IMR-90 (cell line): ENCODE data around the gene MAP7. TPM values are rescaled to one million over a fixed set of nuclear protein-coding genes. Genes with fewer than 3 reads are reported as not detected.
"Not testable (repeated sequence)": the region's sequence is repeated elsewhere in the genome, so short reads cannot be mapped to it uniquely, and the experiment has no call there.

ENCODE experiments used
- ATAC-seq: fragments of 200-7000 bp; cut with Tn5 transposase; 2 replicates; pipeline ENCODE4 v1.9.1; 2020; ENCODE audit warnings: low read depth, mild to moderate bottlenecking, moderate library complexity
- BruUV-seq: library from RNA; stranded (reverse); fragments of 400-500 nt; replicated peaks from 2 replicates; lab custom pipeline; 2021; lab: Mats Ljungman, UMichigan
- CTCF ChIA-PET: fragments of 300-600 bp; formaldehyde crosslinking; extraction: SDS; loops from one replicate; lab custom pipeline; 2021; ENCODE audit warnings: antibody characterized with exemption; lab: Yijun Ruan, JAX
- POLR2A ChIA-PET: fragments of 300-600 bp; sonication (Branson Sonifier 250); formaldehyde crosslinking; loops from one replicate; lab custom pipeline; 2022; ENCODE audit warnings: antibody characterized with exemption; ENCODE audit not compliant: unreplicated experiment; lab: Charles Lee
- DNase-seq: peaks from one replicate; pipeline ENCODE4 v3.0.0; 2013
- H2AFZ ChIP-seq: replicated peaks from 2 replicates; pipeline ENCODE3; 2013; ENCODE audit warnings: low read length, mild to moderate bottlenecking; ENCODE audit not compliant: poor library complexity
- H2AK5ac ChIP-seq: 2 replicates; pipeline ENCODE4 v1.6.1; 2013; ENCODE audit warnings: low read depth, low read length, inconsistent platforms
- H2AK9ac ChIP-seq: replicated peaks from 2 replicates; pipeline ENCODE3; 2013; ENCODE audit warnings: mild to moderate bottlenecking, low read depth, low read length, moderate library complexity; ENCODE audit not compliant: poor library complexity
- H2BK120ac ChIP-seq: 2 replicates; pipeline ENCODE4 v1.6.1; 2013; ENCODE audit warnings: low read depth, low read length, inconsistent platforms
- H2BK15ac ChIP-seq: 3 replicates; pipeline ENCODE4 v1.6.1; 2013; ENCODE audit warnings: low read depth, low read length, inconsistent platforms
- H2BK20ac ChIP-seq: 2 replicates; pipeline ENCODE4 v1.6.1; 2013; ENCODE audit warnings: low read depth, mild to moderate bottlenecking, inconsistent platforms, low read length, moderate library complexity
- H2BK5ac ChIP-seq: 2 replicates; pipeline ENCODE4 v1.6.1; 2013; ENCODE audit warnings: mild to moderate bottlenecking, low read depth, low read length, inconsistent platforms; ENCODE audit not compliant: poor library complexity, severe bottlenecking
- H3K14ac ChIP-seq: replicated peaks from 2 replicates; pipeline ENCODE4 v1.6.1; 2013; ENCODE audit warnings: low read depth, low read length, inconsistent platforms
- H3K18ac ChIP-seq: 2 replicates; pipeline ENCODE4 v1.6.1; 2013; ENCODE audit warnings: low read depth, low read length, control low read depth
- H3K23ac ChIP-seq: 2 replicates; pipeline ENCODE4 v1.6.1; 2013; ENCODE audit warnings: low read depth, low read length, inconsistent platforms
- H3K27ac ChIP-seq: 2 replicates; pipeline ENCODE4 v1.5.1; 2013; ENCODE audit warnings: mild to moderate bottlenecking, control low read depth, low read length; ENCODE audit not compliant: insufficient read depth
- H3K27me3 ChIP-seq: 2 replicates; pipeline ENCODE4 v1.6.1; 2013; ENCODE audit warnings: low read length; ENCODE audit not compliant: control insufficient read depth, insufficient read depth
- H3K36me3 ChIP-seq: 2 replicates; pipeline ENCODE4 v1.6.1; 2013; ENCODE audit warnings: low read length, mixed read lengths; ENCODE audit not compliant: control insufficient read depth, insufficient read depth
- H3K4ac ChIP-seq: 2 replicates; pipeline ENCODE4 v1.6.1; 2013; ENCODE audit warnings: low read depth, low read length, inconsistent platforms
- H3K4me1 ChIP-seq: 2 replicates; pipeline ENCODE4 v1.6.1; 2013; ENCODE audit warnings: low read length, mixed read lengths; ENCODE audit not compliant: control insufficient read depth, insufficient read depth
- H3K4me2 ChIP-seq: 2 replicates; pipeline ENCODE4 v1.6.1; 2013; ENCODE audit warnings: low read depth, mild to moderate bottlenecking, control low read depth, low read length, moderate library complexity
- H3K4me3 ChIP-seq: 2 replicates; pipeline ENCODE4 v1.5.1; 2013; ENCODE audit warnings: low read depth, mild to moderate bottlenecking, control low read depth, low read length, moderate library complexity; ENCODE audit not compliant: insufficient read depth
- H3K56ac ChIP-seq: 2 replicates; pipeline ENCODE4 v1.6.1; 2013; ENCODE audit warnings: low read length, inconsistent platforms; ENCODE audit not compliant: insufficient read depth; ENCODE audit errors: extremely low read depth
- H3K79me1 ChIP-seq, 2 experiments: 2 replicates each; pipeline ENCODE4 v1.6.1; 2013; ENCODE audit warnings: low read length in 2 of 2, inconsistent platforms in 1 of 2, low read depth in 1 of 2
- H3K9ac ChIP-seq: 2 replicates; pipeline ENCODE4 v1.6.1; 2013; ENCODE audit warnings: low read depth, low read length, control low read depth
- H3K9me1 ChIP-seq: 2 replicates; pipeline ENCODE4 v1.6.1; 2013; ENCODE audit warnings: low read length, inconsistent platforms; ENCODE audit not compliant: insufficient read depth
- H3K9me3 ChIP-seq: 2 replicates; pipeline ENCODE4 v1.6.1; 2013; ENCODE audit warnings: low read length; ENCODE audit not compliant: control insufficient read depth, insufficient read depth
- H4K20me1 ChIP-seq: 2 replicates; pipeline ENCODE4 v1.6.1; 2013; ENCODE audit warnings: low read length, inconsistent platforms; ENCODE audit not compliant: insufficient read depth
- H4K5ac ChIP-seq: 2 replicates; pipeline ENCODE4 v1.6.1; 2013; ENCODE audit warnings: mild to moderate bottlenecking, low read depth, low read length, control low read depth
- H4K8ac ChIP-seq, 2 experiments: 2 replicates each; pipeline ENCODE4 v1.6.1; 2013; ENCODE audit warnings: low read depth in 2 of 2, low read length in 2 of 2, control low read depth in 1 of 2, inconsistent platforms in 1 of 2
- H4K91ac ChIP-seq: 2 replicates; pipeline ENCODE4 v1.6.1; 2013; ENCODE audit warnings: low read depth, low read length, inconsistent platforms; ENCODE audit not compliant: insufficient read depth
- WGBS, 2 experiments: methylation state at CpG; one replicate each; pipeline versions ENCODE4 v1.1.5 to v1.1.7; 2013; ENCODE audit warnings: missing lambda C conversion rate in 2 of 2; ENCODE audit not compliant: insufficient read length in 1 of 2; ENCODE audit errors: extremely low coverage in 2 of 2; 5-methylcytosine and 5-hydroxymethylcytosine counted together
- dilution Hi-C: fragments of 300-500 bp; cut with HindIII; formaldehyde crosslinking; loops from one replicate; pipeline ENCODE4 v1.14.3; 2018; ENCODE audit warnings: low sequenced_read_pairs; ENCODE audit not compliant: unreplicated experiment
- in situ Hi-C: fragments of 300-500 bp; cut with MboI; formaldehyde crosslinking; loops from 3 replicates; pipeline ENCODE4 v1.14.3; 2019; ENCODE audit warnings: low sequenced_read_pairs, inconsistent platforms, mixed read lengths
- intact Hi-C: fragments of 100-400 bp; cut with micrococcal nuclease; formaldehyde crosslinking; loops from 2 replicates; pipeline ENCODE4 v1.10.0; 2022
- polyA plus RNA-seq, 3 experiments: library from polyadenylated mRNA; depleted of rRNA; stranded (reverse); fragments of >200 nt; gene quantifications; 2 replicates each; pipeline ENCODE4 v1.2.3, GENCODE V29; 2012; ENCODE audit warnings: low replicate concordance in 1 of 3
- total RNA-seq: library from RNA; depleted of rRNA; stranded (reverse); fragments of >200 nt; gene quantifications from 2 replicates; pipeline ENCODE4 v1.2.3, GENCODE V29; 2012

MAP7 gene
- total and polyA plus RNA-seq, 2 of the 4 experiments (the other 2 are of a cell fraction), result 0.19 to 0.36 TPM

DNA sequence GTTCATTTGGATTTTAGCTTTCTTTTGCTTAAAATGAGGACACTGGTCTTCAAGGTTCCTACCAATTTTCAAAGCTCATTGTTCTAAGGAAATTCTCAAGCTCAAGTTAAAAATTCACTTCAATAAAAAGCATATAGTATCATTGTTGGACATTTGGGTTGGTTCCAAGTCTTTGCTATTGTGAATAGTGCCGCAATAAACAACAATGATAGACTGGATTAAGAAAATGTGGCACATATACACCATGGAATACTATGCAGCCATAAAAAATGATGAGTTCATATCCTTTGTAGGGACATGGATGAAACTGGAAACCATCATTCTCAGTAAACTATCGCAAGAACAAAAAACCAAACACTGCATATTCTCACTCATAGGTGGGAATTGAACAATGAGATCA is 159.3 kb downstream of the MAP7 start:
- CTCF ChIA-PET, ATAC-seq, H3K79me1 ChIP-seq, H4K91ac ChIP-seq, H4K8ac ChIP-seq, H4K5ac ChIP-seq, dilution Hi-C loops, H3K27me3 ChIP-seq, H2BK15ac ChIP-seq, H3K56ac ChIP-seq, DNase-seq, H2BK20ac ChIP-seq, H2BK5ac ChIP-seq, H2AK5ac ChIP-seq, in situ Hi-C loops, H2AFZ ChIP-seq, H3K9me3 ChIP-seq, H4K20me1 ChIP-seq, H2BK120ac ChIP-seq, BruUV-seq, H3K36me3 ChIP-seq, H2AK9ac ChIP-seq, H3K18ac ChIP-seq, H3K23ac ChIP-seq, H3K9me1 ChIP-seq, H3K4me1 ChIP-seq, H3K4me3 ChIP-seq, H3K27ac ChIP-seq, H3K4ac ChIP-seq, POLR2A ChIA-PET, H3K14ac ChIP-seq, H3K4me2 ChIP-seq, H3K9ac ChIP-seq: not testable (repeated sequence)
- WGBS, 2 experiments, result no CpG with 5 or more reads among the region's 2 CpGs
- intact Hi-C loops, result loop anchor here (5.0 kb wide), 1 partner anchor 656 kb away; no protein-coding TSS in a partner anchor
